B cell (primary cell): ENCODE data around the gene SPTB. TPM values are rescaled to one million over a fixed set of nuclear protein-coding genes. Genes with fewer than 3 reads are reported as not detected.
A peak's percentile ranks its signal among the peaks of the same experiment; 100 is the strongest.

ENCODE experiments used
- ATAC-seq: fragments of 200-7000 bp; cut with Tn5 transposase; one replicate; pipeline ENCODE4 v1.10.0; 2021; ENCODE audit warnings: low read depth, mild to moderate bottlenecking, moderate number of reproducible peaks, moderate library complexity
- CTCF ChIA-PET: fragments of 350-600 bp; sonication (Branson Sonifier 250); formaldehyde crosslinking; loops from one replicate; lab custom pipeline; 2021; ENCODE audit warnings: antibody characterized with exemption, inconsistent platforms; lab: Charles Lee
- POLR2A ChIA-PET: fragments of 350-600 bp; sonication (Branson Sonifier 250); formaldehyde crosslinking; loops from one replicate; lab custom pipeline; 2021; ENCODE audit warnings: antibody characterized with exemption; lab: Charles Lee
- DNase-seq: peaks from one replicate; pipeline ENCODE4 v3.0.0; 2013
- H2AFZ ChIP-seq: 2 replicates; pipeline ENCODE4 v1.6.1; 2012; ENCODE audit warnings: mild to moderate bottlenecking, low read depth, low read length; ENCODE audit not compliant: insufficient read depth, poor library complexity, severe bottlenecking
- H3K27ac ChIP-seq, 2 donors: 1 replicate in 1 of 2; 2 replicates in 1 of 2; pipeline ENCODE4 v1.5.1; 2012 to 2013; ENCODE audit warnings: low read length in 2 of 2, mild to moderate bottlenecking in 2 of 2, moderate library complexity in 1 of 2
- H3K27me3 ChIP-seq, 4 experiments: fragments of 200-600 bp in 1 of 4; sonication (generic) in 1 of 4; replicated peaks in 1 of 4; 1 replicate in 2 of 4; 2 replicates in 2 of 4; pipeline versions ENCODE4 v1.6.1 to v1.7.0; 2013 to 2016; ENCODE audit warnings: low read length in 3 of 4, mild to moderate bottlenecking in 2 of 4, mixed read lengths in 1 of 4, moderate library complexity in 1 of 4; ENCODE audit not compliant: insufficient read depth in 4 of 4, control insufficient read depth in 3 of 4; ENCODE audit errors: control extremely low read depth in 1 of 4
- H3K36me3 ChIP-seq, 2 experiments: replicated peaks in 1 of 2; 1 replicate in 1 of 2; 2 replicates in 1 of 2; pipeline versions ENCODE4 v1.6.1 to v1.7.1; 2013; ENCODE audit warnings: low read length in 1 of 2; ENCODE audit not compliant: insufficient read depth in 2 of 2, control insufficient read depth in 1 of 2; ENCODE audit errors: control extremely low read depth in 1 of 2, extremely low read depth in 1 of 2
- H3K4me1 ChIP-seq, 2 donors: fragments of 200-600 bp in 1 of 2; sonication (generic) in 1 of 2; 1 replicate in 1 of 2; 2 replicates in 1 of 2; pipeline versions ENCODE4 v1.5.1 to v1.6.1; 2013 to 2017; ENCODE audit warnings: low read length in 2 of 2; ENCODE audit not compliant: control insufficient read depth in 2 of 2, insufficient read depth in 2 of 2
- H3K4me2 ChIP-seq: replicated peaks from 2 replicates; pipeline ENCODE3; 2012; ENCODE audit warnings: mild to moderate bottlenecking, low read depth, low read length; ENCODE audit not compliant: poor library complexity, severe bottlenecking
- H3K4me3 ChIP-seq, 5 experiments: fragments of 200-600 bp in 1 of 5; sonication (generic) in 1 of 5; 1 replicate in 3 of 5; 2 replicates in 2 of 5; pipeline versions ENCODE4 v1.5.1 to v1.7.0; 2011 to 2016; ENCODE audit warnings: low read length in 4 of 5, mild to moderate bottlenecking in 4 of 5, low read depth in 2 of 5, control low read depth in 1 of 5, moderate library complexity in 1 of 5; ENCODE audit not compliant: insufficient read depth in 1 of 5; ENCODE audit errors: control extremely low read depth in 1 of 5, extremely low read depth in 1 of 5
- H3K79me2 ChIP-seq: fragments of 200-600 bp; sonication (generic); one replicate; pipeline ENCODE4 v1.6.0; 2016; ENCODE audit warnings: low read length; ENCODE audit not compliant: control insufficient read depth, insufficient read depth
- H3K9ac ChIP-seq: fragments of 200-600 bp; sonication (generic); 2 replicates; pipeline ENCODE4 v1.6.1; 2017; ENCODE audit warnings: mild to moderate bottlenecking, low read length, moderate library complexity
- H3K9me3 ChIP-seq, 3 donors: one replicate each; pipeline versions ENCODE4 v1.6.1 to v1.7.1; 2013; ENCODE audit warnings: low read length in 2 of 3; ENCODE audit not compliant: control insufficient read depth in 2 of 3, insufficient read depth in 1 of 3; ENCODE audit errors: control extremely low read depth in 1 of 3
- H4K20me1 ChIP-seq: 2 replicates; pipeline ENCODE4 v1.6.0; 2012; ENCODE audit warnings: mild to moderate bottlenecking, low read length; ENCODE audit not compliant: insufficient read depth, control insufficient read depth, poor library complexity, severe bottlenecking
- H3K27ac Mint-ChIP-seq: one replicate; pipeline ENCODE4 v1.8.0; 2021; ENCODE audit warnings: mixed read lengths
- H3K27me3 Mint-ChIP-seq: one replicate; pipeline ENCODE4 v1.8.0; 2021; ENCODE audit warnings: mixed read lengths
- H3K4me1 Mint-ChIP-seq: one replicate; pipeline ENCODE4 v1.8.0; 2021; ENCODE audit warnings: mixed read lengths
- H3K4me3 Mint-ChIP-seq: one replicate; pipeline ENCODE4 v1.8.0; 2021; ENCODE audit warnings: mixed read lengths
- H3K9me3 Mint-ChIP-seq: one replicate; pipeline ENCODE4 v1.8.0; 2022; ENCODE audit warnings: mixed read lengths; ENCODE audit not compliant: insufficient read depth
- EZH2 ChIP-seq: IDR thresholded peaks from 2 replicates; pipeline ENCODE4 v1.6.1; 2012; ENCODE audit warnings: borderline replicate concordance, low read depth, mild to moderate bottlenecking, moderate library complexity, low read length; ENCODE audit not compliant: insufficient read depth, poor library complexity, severe bottlenecking
- WGBS: methylation state at CpG from one replicate; pipeline ENCODE4 v1.1.5; 2013; ENCODE audit warnings: missing lambda C conversion rate; ENCODE audit not compliant: insufficient coverage; 5-methylcytosine and 5-hydroxymethylcytosine counted together
- intact Hi-C: fragments of 100-400 bp; cut with micrococcal nuclease; formaldehyde crosslinking; loops from one replicate; pipeline ENCODE4 v1.10.0; 2022
- polyA plus RNA-seq: library from polyadenylated mRNA; depleted of rRNA; stranded (reverse); fragments of >200 nt; gene quantifications from 2 replicates; pipeline ENCODE4 v1.2.3, GENCODE V29; 2012
- total RNA-seq, 2 donors: library from RNA; stranded (reverse); fragments of 120-200 nt in 1 of 2; gene quantifications; 1 replicate in 1 of 2; 2 replicates in 1 of 2; pipeline versions ENCODE4 v1.2.3 to v1.2.4, GENCODE V29; 2013 to 2022
- TF ChIP-seq, protein P1 (sequence below): fragments of 200-600 bp; IDR thresholded peaks from one replicate; pipeline ENCODE4 v1.8.0; 2022; ENCODE audit warnings: antibody characterized with exemption, mild to moderate bottlenecking

The SPTB gene
- total and polyA plus RNA-seq, 2 donors (not counting 1 experiment from before 2014, with no cell fraction given) = 0.12 TPM; not detected in 1

DNA sequence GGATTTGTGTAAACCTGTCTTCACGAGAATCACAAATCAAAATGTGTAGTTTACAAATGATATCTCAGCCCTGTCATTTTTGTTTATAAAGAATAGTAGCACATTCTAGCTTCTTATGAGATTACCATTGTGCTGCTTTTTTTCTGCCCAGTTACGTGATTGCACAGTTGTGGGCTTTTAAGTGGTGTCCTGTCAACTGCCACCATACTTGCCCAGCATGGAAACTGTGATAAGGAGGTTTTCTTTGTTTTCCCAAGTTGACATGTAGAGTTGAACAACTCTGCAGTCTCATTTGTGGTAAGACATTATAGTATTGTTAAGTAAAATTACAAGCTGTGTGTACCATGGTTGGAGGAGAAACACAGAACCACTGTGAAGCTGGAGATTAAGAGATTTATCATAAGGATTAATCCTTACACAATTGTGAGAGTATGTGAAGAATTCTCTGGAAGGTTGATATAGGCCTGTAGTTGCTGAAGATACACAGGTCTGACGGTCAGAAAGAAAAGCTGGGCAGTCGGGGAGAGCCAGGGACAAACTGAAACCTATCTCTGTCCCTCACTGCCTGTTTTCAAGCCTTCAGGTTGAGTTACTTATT lies 46.8 kb upstream of the SPTB start:
- WGBS = 100% methylated on average over 1 of the region's 4 CpGs
- intact Hi-C loops = no loop called here
- Histone ChIP-seq H3K27ac (peak overlapping the region in 1 of 2 donors; percentile 44), H3K36me3 (peaks cover 9 to 64% of the 10 kb centered on the region in 2 experiments), H3K9me3 (no peaks in the 10 kb centered on the region), H2AFZ (no peak overlapping the region), H3K4me2 (no peak overlapping the region), H3K9ac (no peak overlapping the region), H3K79me2 (peaks cover 51% of the 10 kb centered on the region), H3K27me3 (no peaks in the 10 kb centered on the region), H3K4me1 (peaks cover 15 to 19% of the 10 kb centered on the region in 2 donors), H4K20me1 (peaks cover 46% of the 10 kb centered on the region), H3K4me3 (no peak overlapping the region)
- H3K4me1 Mint-ChIP-seq = peaks cover 20% of the 10 kb centered on the region
- H3K4me3 Mint-ChIP-seq = no peak overlapping the region
- ChIA-PET POLR2A (no interaction called here), CTCF (interaction anchor here (1.5 to 1.8 kb wide), 3 partner anchors 9 to 35 kb away, joined by 4 to 6 read pairs (median 5); partner anchors contain the start of gene CHURC1)
- no peaks in the 10 kb centered on the region for H3K27me3 Mint-ChIP-seq
- H3K9me3 Mint-ChIP-seq = no peaks in the 10 kb centered on the region
- no peak for ATAC-seq
- H3K27ac Mint-ChIP-seq = no peak overlapping the region
- TF ChIP-seq, protein P1, sequence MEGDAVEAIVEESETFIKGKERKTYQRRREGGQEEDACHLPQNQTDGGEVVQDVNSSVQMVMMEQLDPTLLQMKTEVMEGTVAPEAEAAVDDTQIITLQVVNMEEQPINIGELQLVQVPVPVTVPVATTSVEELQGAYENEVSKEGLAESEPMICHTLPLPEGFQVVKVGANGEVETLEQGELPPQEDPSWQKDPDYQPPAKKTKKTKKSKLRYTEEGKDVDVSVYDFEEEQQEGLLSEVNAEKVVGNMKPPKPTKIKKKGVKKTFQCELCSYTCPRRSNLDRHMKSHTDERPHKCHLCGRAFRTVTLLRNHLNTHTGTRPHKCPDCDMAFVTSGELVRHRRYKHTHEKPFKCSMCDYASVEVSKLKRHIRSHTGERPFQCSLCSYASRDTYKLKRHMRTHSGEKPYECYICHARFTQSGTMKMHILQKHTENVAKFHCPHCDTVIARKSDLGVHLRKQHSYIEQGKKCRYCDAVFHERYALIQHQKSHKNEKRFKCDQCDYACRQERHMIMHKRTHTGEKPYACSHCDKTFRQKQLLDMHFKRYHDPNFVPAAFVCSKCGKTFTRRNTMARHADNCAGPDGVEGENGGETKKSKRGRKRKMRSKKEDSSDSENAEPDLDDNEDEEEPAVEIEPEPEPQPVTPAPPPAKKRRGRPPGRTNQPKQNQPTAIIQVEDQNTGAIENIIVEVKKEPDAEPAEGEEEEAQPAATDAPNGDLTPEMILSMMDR = no peak
- no peak for TF ChIP-seq EZH2
- no peak for DNase-seq

DNA sequence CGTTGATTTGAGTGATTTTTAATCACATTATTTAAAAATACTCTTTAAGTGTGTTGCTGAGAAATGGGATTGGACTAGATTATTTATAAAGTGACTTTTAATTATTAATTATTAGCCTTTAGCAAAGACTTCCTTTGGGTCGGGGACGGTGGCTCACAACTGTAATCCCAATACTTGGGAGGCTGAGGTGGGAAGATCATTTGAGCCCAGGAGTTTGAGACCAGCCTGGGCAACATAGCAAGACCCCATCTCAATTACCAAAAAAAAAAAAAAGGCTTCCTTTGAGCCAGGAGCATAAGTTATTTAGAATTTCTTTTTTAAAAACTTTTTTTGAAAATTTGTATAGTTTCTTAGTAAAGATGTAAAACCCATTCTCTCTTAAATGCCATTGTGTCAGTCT lies 43.3 kb upstream of the SPTB start:
- peaks cover 4 to 8% of the 10 kb centered on the region in 2 donors for H3K4me1 ChIP-seq
- intact Hi-C loops = no loop called here
- Mint-ChIP-seq H3K4me1 (peaks cover 36% of the 10 kb centered on the region), H3K27ac (no peak overlapping the region), H3K9me3 (no peaks in the 10 kb centered on the region), H3K4me3 (no peak overlapping the region), H3K27me3 (no peaks in the 10 kb centered on the region)
- H4K20me1 ChIP-seq = peaks cover 52% of the 10 kb centered on the region
- no peaks in the 10 kb centered on the region for H3K9me3 ChIP-seq
- CTCF ChIA-PET = interaction anchor here (2.2 kb wide), 1 partner anchor 8 kb away, joined by 4 read pairs; no protein-coding TSS in a partner anchor
- POLR2A ChIA-PET = no interaction called here
- no peaks in the 10 kb centered on the region for H3K27me3 ChIP-seq
- H3K9ac ChIP-seq = no peak overlapping the region
- H3K79me2 ChIP-seq = peaks cover 59% of the 10 kb centered on the region
- no peak overlapping the region for H3K4me3 ChIP-seq
- no CpG with 5 or more reads among the region's 3 CpGs for WGBS
- H3K27ac ChIP-seq = no peak overlapping the region
- H2AFZ ChIP-seq = no peak overlapping the region
- ATAC-seq (no peak), DNase-seq (no peak)
- no peak overlapping the region for H3K4me2 ChIP-seq
- TF ChIP-seq, protein P1 = no peak
- no peak for TF ChIP-seq EZH2
- peaks cover 10 to 48% of the 10 kb centered on the region in 2 experiments for H3K36me3 ChIP-seq
